ENCODE results near the gene APOBEC3B.
"Not testable (repeated sequence)": the region's sequence is repeated elsewhere in the genome, so short reads cannot be mapped to it uniquely, and the experiment has no call there.

APOBEC3B gene

GRCh38 chr22:38952281-38952993, 29.7 kb upstream of the APOBEC3B start:
- FAIRE-seq = no peak

- no peak for FAIRE-seq
Measured at GRCh38 chr22:38953091-38953490, 29.1 kb upstream of the APOBEC3B start.

GRCh38 chr22:38953577-38954413, 28.4 kb upstream of the APOBEC3B start:
- no peak for FAIRE-seq

DNA sequence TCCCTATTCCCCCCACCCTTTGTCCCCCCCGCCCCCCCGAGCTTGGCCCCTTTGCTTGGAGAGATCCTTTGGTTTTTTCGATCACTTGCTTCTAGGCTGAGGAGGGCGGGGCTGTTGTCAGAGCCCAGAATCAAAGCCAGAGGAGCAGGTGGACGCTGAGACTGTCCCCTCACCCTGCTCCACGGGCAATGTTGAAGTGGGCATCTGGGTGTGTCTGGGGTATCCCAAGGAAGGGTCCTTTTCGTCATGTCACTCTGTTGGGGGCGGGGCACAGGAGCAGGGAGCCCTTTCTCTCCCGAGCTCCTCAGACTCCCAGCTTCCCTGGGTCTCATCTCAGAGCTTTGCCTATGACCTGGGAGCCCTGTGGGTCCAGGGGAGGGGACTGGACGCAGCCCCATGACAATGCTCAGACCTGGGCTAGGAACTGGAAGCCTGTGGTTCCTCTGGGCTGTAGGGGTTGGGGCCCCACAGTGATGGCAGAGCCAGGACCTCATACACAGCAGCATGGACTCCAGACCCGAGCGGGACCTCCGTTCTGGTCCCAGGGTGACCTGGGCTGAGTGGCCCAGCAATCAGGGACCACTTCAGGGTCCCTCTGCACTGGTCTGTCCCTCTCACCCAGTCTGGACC, 27.6 kb upstream of the APOBEC3B start:
- FAIRE-seq = no peak

- FAIRE-seq = no peak
Measured at GRCh38 chr22:38955250-38955905, 26.8 kb upstream of the APOBEC3B start.

DNA sequence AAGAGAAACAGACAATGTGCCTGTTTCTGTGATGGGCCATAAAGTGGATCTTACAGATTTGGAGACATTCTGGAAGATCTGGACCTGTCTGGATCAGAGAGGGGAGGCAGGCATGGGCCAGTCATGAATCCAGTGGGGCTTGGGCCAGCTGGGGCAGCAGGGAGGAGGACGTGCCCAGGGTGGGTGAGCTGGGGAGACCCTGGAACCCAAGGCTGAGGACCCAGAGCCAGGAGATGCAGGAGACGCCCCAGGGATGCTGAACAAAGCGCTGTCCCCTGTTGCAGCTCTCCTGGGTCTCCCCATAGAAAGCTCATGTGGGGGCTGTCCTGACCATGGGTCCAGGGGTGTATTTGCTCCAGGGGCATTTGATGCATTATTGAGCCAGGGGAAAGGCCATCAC, 26.2 kb upstream of the APOBEC3B start:
- FAIRE-seq = no peak

GRCh38 chr22:38956551-38956950, 25.6 kb upstream of the APOBEC3B start:
- no peak for FAIRE-seq

- no peak for FAIRE-seq
Measured at GRCh38 chr22:38957046-38957770, 24.9 kb upstream of the APOBEC3B start, which contains the start of gene APOBEC3A. Gene APOBEC3A, plus strand, starts transcription at chr22:38957609. Its CDS starts 83 bp downstream, at chr22:38957692.

DNA sequence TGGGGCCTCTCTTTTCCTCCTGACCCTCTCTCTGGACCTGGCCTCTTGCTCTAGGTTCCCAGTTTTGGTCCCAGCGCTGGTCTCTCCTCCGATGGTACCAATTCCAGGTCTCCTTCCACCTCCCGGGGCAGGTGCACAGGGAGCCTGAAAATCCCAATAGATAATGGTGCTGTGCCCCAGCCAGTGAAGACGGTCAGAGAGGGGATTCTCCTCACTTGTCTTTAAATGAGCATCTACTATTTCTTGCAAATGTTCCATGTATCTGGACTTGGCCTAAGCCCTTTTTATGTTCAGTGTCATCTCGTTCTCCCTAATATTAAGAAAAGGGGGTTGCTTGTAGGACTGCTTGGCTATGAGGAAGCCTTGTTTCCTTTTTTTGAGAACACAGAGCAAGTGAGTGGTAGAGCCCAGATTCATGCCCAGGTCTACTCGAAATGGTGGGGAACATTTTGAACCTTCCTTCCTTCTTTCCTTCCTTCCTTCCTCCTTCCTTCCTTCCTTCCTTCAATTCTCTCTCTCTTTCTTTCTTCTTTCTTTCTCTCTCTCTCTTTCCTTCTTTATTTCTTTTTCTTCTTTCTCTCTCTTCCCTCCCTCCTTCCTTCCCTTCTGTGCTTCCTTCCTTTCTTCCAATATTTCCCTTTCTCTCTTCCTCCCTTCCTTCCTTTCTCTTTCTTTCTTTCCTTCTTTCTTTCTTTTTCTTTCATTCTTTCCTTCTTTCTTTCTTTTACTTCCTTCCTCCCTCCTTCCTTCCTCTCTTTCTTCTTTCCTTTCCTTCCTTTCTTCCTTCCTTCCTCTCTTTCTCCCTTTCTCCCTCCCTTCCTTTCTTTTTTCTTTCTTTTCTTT, 24.1 kb upstream of the APOBEC3B start:
- no peak for FAIRE-seq

DNA sequence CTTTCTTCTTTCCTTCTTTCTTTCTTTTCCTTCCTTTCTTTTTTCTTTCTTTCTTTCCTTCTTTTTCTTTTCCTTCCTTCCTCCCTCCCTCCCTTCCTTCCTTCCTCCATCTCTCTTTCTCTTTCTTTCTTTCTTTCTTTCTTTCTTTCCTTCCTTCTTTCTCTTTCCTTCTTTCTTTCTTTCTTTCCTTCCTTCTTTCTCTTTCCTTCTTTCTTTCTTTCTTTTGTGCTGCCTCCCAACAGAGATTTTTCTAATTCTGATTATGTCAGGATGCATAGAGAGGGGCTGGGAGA, 23.6 kb upstream of the APOBEC3B start:
- not testable (repeated sequence) for FAIRE-seq

DNA sequence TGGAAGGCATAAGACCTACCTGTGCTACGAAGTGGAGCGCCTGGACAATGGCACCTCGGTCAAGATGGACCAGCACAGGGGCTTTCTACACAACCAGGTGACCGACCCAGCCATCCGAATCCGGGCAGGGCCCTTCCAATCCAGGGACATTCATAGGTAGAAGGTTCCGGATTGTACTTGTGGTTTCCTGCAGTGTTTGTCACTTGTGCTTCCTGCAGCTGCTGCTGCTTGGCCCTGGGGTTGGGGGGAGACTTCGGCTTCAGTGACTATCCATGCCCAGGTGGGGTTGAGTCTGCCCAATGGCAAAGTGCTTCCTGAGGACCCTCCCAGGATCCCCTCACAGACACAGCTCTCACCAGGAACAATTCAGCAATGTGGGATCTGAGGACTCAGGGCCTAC, 22.6 kb upstream of the APOBEC3B start:
- no peak for FAIRE-seq

DNA sequence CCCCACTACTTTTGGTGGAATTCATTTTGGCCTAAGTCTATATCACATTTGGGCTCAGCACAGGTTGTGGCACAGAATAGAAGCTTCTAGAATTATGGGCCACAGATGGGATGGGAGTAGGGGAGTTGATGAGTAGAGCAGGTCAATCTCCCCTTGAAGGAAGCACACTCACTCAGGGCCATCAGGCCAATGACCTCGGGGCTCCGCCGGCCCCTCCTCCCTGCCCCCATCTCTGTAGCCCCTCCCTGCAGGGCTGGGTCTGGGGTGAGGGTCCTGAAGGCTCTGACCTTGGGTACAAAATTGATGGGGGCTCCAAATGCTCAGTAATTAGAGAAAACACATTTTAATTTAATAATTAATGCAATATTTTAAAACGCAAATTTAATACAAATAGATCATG, 21.5 kb upstream of the APOBEC3B start:
- FAIRE-seq = not testable (repeated sequence)

- not testable (repeated sequence) for FAIRE-seq
Measured at GRCh38 chr22:38963291-38963738, 18.8 kb upstream of the APOBEC3B start.

- peak; percentile 10 for FAIRE-seq
Measured at GRCh38 chr22:38963872-38964271, 18.3 kb upstream of the APOBEC3B start.

- FAIRE-seq = no peak
Measured at GRCh38 chr22:38964306-38964705, 17.8 kb upstream of the APOBEC3B start.

DNA sequence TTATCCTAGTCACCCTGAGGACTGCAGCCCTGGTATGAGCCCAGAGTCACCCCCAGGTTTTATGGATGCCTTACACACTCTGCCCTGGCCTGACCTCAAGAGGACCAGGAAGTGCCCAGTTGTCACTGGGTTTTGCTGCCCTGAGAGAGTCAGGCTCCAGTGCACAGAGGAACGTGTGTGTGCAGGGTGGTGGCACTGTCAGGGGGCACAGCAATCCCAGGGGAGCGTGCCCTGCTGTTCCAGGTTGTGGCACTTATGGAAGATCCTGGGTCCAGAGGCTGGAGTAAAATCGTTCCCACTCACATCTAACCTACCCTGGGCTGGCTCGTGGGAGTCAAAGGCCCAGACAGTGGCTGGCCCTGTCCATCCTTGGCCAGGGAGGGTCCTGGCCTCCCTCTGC, 17.2 kb upstream of the APOBEC3B start:
- no peak for FAIRE-seq

- no peak for FAIRE-seq
Measured at GRCh38 chr22:38965614-38966379, 16.4 kb upstream of the APOBEC3B start.

- FAIRE-seq = no peak
Measured at GRCh38 chr22:38966380-38966702, 15.8 kb upstream of the APOBEC3B start.

- FAIRE-seq = no peak
Measured at GRCh38 chr22:38966942-38967341, 15.2 kb upstream of the APOBEC3B start.
